Putamen (tissue), 1 donor: ENCODE results near the gene DCLK2.

Source experiments
- DNase-seq: peaks from one replicate; pipeline ENCODE4 v3.0.0-alpha.2; 2016; ENCODE audit warnings: low spot score

The DCLK2 gene

GRCh38 chr4:150264595-150265161 lies 186.4 kb downstream of the DCLK2 start:
- DNase-seq, result no peak

- no peak for DNase-seq
These were observed 187.6 kb downstream of the DCLK2 start for GRCh38 chr4:150265806-150266205.

- no peak for DNase-seq
These were observed 190.2 kb downstream of the DCLK2 start for GRCh38 chr4:150268444-150268843.

- DNase-seq, result no peak
These were observed 200.0 kb downstream of the DCLK2 start for GRCh38 chr4:150278206-150278605.

- peak; percentile 63 for DNase-seq
These were observed 202.0 kb downstream of the DCLK2 start for GRCh38 chr4:150280081-150280895.

GRCh38 chr4:150280975-150281374 lies 202.7 kb downstream of the DCLK2 start:
- peak; percentile 31 for DNase-seq

GRCh38 chr4:150283689-150284088 lies 205.4 kb downstream of the DCLK2 start:
- DNase-seq, result no peak

GRCh38 chr4:150286656-150287055 lies 208.4 kb downstream of the DCLK2 start:
- no peak for DNase-seq

GRCh38 chr4:150289198-150289597 lies 211.0 kb downstream of the DCLK2 start:
- no peak for DNase-seq

GRCh38 chr4:150289881-150290280 lies 211.6 kb downstream of the DCLK2 start:
- no peak for DNase-seq

- DNase-seq, result peak; percentile 16
These were observed 219.7 kb downstream of the DCLK2 start for GRCh38 chr4:150297861-150298474.

- DNase-seq, result no peak
These were observed 221.6 kb downstream of the DCLK2 start for GRCh38 chr4:150299816-150300215.

- DNase-seq, result no peak
These were observed 224.3 kb downstream of the DCLK2 start for GRCh38 chr4:150302553-150302952.

GRCh38 chr4:150305995-150306394 lies 227.8 kb downstream of the DCLK2 start:
- DNase-seq, result no peak

GRCh38 chr4:150306719-150307118 lies 228.5 kb downstream of the DCLK2 start:
- no peak for DNase-seq
